Activated CD4-positive, alpha-beta T cell treated with anti-CD3 and anti-CD28 coated beads for 4 hours (primary cell): ENCODE data around the gene MAST2.
A peak's percentile ranks its signal among the peaks of the same experiment; 100 is the strongest.
"Not testable (repeated sequence)": the region's sequence is repeated elsewhere in the genome, so short reads cannot be mapped to it uniquely, and the experiment has no call there.

ENCODE experiments used
- DNase-seq, 2 donors: peaks; one replicate each; pipeline ENCODE4 v3.0.0-alpha.2; 2020

The MAST2 gene

DNA sequence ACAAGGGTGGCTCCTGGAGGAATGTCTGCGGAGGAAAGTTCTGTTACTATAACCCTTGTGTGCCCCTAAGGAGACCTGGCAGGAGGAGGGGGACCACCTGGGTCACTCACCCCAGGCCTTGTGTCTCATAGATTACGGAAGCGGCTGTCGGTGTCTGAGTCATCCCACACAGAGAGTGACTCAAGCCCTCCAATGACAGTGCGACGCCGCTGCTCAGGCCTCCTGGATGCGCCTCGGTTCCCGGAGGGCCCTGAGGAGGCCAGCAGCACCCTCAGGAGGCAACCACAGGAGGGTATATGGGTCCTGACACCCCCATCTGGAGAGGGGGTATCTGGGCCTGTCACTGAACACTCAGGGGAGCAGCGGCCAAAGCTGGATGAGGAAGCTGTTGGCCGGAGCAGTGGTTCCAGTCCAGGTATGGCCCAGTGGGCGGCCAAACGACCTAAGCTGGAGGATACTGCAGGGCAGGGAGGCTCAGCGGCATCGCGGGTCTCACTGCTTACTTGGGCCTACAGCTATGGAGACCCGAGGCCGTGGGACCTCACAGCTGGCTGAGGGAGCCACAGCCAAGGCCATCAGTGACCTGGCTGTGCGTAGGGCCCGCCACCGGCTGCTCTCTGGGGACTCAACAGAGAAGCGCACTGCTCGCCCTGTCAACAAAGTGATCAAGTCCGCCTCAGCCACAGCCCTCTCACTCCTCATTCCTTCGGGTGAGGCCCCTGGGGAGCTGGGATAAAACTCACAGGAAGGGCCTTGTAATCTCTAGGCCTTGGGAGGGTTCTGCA lies 227.7 kb downstream of the MAST2 start:
- no peak for DNase-seq

DNA sequence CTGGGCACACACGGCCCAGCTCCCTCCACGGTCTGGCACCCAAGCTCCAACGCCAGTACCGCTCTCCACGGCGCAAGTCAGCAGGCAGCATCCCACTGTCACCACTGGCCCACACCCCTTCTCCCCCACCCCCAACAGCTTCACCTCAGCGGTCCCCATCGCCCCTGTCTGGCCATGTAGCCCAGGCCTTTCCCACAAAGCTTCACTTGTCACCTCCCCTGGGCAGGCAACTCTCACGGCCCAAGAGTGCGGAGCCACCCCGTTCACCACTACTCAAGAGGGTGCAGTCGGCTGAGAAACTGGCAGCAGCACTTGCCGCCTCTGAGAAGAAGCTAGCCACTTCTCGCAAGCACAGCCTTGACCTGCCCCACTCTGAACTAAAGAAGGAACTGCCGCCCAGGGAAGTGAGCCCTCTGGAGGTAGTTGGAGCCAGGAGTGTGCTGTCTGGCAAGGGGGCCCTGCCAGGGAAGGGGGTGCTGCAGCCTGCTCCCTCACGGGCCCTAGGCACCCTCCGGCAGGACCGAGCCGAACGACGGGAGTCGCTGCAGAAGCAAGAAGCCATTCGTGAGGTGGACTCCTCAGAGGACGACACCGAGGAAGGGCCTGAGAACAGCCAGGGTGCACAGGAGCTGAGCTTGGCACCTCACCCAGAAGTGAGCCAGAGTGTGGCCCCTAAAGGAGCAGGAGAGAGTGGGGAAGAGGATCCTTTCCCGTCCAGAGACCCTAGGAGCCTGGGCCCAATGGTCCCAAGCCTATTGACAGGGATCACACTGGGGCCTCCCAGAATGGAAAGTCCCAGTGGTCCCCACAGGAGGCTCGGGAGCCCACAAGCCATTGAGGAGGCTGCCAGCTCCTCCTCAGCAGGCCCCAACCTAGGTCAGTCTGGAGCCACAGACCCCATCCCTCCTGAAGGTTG lies 231.4 kb downstream of the MAST2 start:
- no peak for DNase-seq

DNA sequence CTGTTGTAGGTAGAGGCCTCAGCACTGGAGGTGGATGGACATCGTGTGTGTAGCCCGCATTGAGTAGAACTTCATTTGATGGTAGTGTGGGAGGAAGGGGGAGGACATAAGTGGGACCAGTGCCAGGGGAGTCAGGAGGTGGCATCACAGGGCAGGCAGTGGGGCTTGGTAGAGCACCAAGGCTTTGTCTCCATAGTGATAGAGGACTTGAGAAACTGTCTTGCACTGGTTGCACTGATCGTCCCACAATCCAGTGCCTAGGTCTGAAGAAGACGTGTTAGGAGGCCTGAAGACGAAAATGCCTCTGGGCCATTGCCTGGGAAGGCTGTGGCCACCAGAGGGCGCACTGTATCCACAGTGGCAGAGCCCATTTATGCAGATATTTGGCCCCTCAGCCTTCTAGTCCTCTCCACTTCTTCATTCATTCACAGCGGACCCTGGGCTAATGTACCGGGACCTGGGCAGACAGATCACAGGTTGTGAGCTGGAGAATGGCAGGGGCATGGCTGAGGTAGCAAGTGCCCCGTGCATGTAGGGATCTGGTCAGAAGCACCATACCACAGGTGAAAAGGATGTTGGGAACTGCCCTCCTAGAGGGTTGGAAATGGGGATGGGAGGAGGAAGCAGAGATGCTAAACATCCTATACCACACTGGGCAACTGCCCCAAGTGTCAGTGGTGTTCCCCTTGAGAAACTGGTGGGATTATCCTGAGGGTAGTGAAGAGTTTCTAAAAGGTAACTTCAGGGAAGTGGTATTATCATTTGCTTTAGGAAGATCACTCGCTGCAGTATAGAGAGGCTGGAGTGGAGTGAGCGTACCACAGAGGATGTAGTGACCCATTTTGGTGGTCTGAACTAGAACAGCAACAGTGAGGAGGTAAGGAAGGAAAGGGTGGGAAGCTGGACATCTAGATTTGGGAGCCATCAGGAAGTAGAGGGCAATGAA lies 233.8 kb downstream of the MAST2 start:
- peak; percentile 79 to 86 for DNase-seq

DNA sequence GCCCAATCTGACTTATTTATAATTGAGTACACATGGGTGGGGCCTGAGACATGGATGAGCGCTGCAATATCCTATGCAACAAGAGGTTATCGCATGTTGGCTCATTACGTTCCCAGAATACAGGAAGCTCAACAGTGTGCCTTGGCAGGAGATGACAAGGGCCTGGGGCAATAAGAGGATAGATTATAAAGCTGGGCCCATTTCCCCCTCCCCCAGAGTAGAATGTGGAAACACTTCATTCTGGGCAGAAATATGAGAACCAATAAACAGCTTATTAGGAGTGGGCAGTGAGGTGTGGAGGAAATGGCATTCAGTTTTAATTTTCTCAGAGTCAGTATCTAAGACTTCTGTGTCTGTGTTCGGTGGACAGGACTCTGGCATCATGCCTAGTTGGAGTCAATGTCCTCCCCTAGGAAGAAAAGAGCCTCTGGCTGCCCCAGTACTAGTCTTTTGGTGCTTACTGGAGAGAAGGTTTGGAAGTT lies 236.2 kb downstream of the MAST2 start:
- DNase-seq: no peak

DNA sequence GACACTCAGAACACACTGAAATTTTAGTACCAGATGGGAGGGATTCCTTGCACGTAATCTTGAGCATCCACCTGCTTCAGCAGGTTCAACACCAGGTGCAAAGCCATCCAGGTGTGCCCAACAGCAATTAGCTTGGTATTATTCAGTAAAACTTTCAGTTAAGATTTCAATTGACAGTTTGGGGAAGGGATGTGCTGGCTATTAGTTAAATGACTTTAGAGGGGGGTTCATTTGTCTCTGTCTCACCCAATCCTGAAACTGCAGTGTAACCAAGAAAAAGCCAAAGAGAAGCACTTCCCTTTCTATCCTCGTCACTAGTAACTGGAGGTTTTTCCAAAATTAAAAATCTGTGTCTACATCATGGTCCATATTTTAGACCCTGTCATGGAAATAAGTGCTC lies 238.1 kb downstream of the MAST2 start:
- no peak for DNase-seq

DNA sequence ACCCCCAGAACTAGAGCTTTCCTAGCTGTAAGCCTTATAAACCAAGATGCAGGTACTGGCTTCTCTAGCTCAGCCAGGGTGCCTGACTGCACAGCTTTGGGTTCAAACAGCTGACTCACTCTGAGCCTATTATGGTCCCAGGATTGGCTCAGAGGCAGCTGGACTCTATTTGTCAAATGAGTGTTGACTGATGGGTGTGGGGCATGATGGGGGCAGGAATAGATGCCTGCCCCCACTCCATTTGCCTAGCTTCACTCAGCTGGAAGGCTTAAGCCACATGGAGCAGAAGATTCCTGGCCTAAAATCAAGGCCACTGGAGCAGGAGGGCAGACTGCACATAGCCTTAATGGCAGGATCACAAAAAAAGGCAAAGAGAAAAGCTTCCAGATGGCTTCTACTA lies 238.6 kb downstream of the MAST2 start:
- no peak for DNase-seq

DNA sequence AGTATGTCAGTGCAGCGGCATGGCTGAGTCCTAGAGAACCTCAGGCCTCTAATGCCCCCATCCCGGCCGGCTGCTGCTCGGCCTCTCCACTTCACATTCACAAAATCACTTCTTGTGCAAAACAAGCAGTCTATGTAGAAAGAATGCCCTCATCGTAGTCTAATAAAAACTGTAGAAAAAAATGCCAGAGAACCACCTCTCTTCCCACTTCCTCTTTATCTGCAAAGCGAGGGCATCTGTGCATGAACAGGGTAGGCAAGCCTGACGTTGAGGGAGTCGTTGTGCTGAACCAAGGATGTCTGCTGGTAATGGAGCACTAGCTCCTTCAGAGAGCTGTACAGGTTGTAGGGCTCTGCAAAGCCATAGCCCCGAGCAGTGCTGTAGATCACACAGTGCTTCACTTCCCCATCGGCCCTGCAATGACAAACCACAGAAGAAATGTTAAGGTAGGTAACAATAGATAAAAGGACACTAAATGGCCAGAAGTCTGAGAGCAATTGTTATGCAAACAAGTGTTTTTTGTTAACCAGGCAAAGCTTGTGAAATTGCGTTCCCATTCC lies 240.1 kb downstream of the MAST2 start:
- DNase-seq: no peak

DNA sequence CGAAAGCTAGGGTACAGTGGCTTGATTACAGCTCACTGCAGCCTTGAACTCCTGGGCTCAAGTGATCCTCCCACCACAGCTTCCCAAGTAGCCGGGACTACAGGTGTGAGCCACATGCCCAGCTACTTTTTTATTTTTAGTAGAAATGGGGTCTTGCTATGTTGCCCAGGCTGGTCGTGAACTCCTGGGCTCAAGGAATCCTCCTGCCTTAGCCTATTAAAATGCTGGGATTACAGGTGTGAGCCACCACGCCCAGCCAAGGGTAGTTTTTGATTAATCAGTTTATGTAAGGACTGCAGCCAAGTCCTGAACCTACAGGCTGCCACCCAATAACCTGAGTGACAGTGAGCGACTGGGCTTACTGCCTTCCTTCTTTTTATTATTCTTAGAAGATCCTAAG lies 240.7 kb downstream of the MAST2 start:
- no peak for DNase-seq

DNA sequence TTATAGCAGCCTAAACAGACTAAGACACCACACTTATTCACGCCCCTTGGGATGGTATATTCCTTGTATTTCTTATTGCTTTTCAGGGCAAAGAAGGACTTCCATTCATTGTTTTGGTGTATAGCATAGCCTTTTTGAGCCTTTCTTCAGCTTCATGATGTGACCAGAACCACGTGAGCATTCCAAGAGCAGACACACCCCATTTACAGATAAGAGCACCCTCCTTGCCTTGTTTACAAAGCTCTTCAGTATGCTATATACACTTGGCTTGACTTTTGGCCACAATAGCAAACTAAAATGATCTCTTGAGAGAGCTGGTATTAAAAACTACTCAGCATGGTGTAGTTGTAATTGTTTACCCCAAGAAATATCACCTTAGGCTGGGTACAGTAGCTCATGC lies 250.3 kb downstream of the MAST2 start:
- no peak for DNase-seq

DNA sequence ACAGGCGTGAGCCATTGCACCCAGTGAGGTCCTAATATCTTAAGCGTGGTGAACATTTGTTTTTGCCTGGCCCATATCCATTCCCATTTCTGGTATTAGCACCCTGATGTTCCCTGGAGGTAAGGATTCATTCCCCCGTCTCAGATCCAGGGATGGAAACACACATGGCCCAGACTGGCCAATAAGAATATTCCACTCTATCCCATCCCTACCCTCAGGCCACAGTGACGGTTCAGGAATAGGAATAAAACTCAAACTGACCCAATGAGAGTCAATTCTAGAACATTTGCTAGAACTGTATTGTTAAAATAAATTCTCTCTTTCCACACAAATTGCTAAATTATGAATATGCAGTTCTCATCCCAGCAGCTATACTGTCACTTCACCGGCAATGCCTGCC lies 252.9 kb downstream of the MAST2 start:
- DNase-seq: no peak

DNA sequence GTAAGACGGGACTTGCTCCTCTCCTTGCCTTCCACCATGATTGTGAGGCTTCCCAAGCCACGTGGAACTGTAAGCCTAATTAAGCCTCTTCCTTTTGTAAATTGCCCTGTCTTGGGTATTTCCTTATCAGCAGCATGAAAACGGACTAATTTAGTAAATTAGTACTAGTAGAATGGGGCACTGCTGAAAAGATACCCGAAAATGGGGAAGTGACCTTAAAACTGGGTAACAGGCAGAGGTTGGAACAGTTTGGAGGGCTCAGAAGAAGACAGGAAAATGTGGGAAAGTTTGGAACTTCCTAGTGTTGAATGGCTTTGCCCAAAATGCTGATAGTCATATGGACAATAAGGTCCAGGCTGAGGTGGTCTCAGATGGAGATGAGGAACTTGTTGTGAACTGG lies 253.8 kb downstream of the MAST2 start:
- DNase-seq: not testable (repeated sequence)

DNA sequence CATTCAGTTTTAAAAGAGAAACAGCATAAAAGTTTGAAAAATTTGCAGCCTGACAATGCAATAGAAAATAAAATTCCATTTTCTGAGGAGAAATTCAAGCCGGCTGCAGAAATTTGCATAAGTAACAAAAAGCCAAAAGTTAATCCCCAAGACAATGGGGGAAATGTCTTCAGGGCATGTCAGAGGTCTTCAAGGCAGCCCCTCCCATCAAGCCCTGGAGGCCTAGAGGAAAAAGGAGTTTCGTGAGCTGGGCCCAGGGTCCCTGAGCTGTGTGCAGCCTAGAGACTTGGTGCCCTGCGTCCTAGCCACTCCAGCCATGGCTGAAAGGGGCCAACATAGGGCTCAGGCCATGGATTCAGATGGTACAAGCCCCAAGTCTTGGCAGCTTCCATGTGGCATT lies 254.4 kb downstream of the MAST2 start:
- no peak for DNase-seq

DNA sequence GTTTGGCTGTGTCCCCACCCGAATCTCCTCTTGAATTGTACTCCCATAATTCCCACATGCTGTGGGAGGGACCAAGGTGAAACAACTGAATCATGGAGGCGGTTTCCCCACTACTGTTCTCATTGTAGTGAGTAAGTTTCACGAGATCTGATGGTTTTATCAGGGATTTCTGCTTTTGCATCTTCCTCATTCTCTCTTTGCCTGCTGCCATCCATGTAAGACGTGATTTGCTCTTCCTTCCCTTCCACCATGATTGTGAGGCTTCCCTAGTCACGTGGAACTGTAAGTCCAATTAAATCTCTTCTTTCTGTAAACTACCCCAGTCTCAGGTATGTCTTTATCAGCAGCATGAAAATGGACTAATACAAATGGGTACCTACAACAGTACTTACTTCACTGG lies 255.5 kb downstream of the MAST2 start:
- no peak for DNase-seq

DNA sequence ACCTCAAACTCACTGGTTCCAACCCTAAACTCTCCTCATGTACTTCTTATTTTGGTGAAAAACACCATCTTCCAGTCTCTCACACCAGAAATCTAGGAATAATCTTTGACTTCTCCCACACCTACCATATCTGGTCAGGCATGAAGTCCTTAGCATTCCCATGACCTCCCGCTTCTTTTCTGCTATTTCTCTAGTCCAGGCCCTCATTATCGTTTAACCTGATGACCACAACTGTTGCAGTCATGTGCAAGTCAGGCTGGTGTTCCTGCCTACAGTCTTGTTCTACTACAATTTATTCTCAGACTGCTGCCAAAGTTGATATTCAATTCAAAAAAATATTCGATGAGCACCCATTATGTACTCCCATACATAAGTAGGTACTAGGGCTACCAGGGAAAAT lies 257.7 kb downstream of the MAST2 start:
- DNase-seq: no peak

DNA sequence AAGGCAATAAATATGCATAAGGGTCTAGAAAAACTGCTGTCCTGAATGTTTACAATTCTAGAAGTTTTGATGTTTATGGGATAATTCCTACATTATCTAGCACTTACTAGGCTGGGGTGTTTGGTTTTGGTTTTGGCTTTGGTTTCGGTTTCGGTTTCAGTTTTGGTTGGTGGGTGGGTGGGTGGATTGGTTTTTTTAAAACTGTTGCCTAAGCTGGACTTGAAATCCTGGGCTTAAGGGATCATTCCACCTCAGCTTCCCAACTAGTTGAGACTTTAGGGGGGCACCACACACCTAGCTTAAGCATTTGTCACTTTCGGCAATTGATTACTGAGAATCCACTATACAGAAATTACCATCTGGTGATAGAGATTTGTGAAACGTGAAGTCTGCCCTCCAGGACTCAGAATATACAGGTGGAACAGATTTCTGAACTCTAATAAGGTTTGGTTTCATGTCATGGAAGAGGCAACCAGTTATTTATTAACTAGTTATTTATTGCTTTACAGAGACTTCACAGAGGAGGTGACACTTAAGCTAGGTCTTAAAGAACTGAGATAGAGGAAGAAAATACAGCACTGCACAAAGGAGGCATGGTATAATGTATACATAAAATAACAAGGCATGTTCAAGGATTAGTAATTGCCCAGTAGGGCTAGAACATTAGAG lies 259.4 kb downstream of the MAST2 start:
- DNase-seq: peak; percentile 27 to 34

DNA sequence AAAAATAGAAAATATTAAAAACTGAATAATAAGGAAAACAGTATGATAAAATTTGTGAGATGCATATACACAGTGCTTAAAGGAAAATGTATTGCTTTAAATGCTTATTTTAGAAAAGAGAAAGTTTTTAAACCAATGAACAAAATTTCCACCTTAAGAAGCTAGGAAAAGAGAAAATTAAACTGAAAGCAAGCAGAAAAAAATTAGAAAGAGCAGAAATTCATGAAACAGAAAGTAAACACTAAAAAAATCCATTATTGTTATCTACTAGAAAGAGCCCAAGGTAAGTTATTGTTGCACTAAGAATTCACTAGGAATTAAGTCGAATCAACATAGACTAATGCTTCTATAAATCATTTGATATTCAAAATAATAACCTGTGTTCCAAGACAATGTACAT lies 261.3 kb downstream of the MAST2 start:
- DNase-seq: no peak

DNA sequence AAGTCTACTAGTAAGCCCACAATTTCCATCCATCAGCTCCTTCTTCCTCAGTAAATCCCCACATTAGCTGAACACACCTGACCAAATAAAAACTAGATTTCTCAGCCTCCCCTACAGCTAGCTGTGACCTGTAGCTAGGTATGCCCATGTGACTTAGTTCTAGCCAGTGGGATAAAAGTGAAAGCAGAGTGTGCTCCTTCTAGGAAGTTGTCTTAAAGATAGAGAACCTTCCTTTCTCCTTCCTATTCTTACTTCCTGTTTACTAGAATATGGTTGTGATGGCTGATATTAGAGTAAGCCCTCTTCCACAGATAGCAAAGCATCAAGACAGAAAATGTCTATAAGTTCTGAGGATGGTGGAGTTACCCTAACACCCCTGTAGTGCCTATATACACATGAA lies 262.0 kb downstream of the MAST2 start:
- no peak for DNase-seq

DNA sequence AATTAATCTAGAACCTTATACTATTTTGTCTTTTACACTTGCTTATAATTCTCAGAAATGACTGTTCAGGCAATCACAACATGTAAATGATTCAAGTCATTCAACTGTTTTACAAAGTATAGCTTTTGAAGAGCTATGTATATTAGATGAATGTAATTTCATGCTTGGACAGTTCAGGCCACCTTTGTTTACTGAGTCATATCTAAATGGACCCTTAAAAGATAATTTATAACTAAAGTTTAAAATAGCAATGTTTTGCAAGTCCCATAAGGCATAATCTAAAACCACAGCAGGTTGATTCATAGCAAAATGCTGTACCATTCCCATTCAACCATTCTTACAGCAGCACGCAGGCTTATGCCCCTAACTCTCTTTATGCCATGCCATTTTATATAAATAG lies 264.2 kb downstream of the MAST2 start:
- DNase-seq: no peak

DNA sequence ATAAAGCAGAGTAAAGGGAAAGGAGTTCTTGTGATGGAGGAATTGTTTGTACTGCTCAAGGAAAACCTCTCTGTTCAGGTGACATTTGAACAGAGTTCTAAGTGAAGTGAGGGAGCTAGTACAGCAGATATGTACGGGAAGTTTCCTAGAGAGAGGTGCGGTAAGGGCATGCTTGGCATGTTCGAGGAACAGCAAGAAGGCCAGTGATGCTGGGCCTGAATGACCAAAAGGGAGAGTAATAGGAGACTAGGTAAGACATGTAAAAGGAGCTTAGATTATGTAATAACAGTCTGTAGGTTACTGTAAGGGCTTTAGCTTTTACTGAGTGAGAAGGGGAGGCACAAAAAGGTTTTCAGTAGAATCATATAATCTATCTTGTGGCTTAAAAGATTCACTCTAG lies 265.1 kb downstream of the MAST2 start:
- DNase-seq: no peak

DNA sequence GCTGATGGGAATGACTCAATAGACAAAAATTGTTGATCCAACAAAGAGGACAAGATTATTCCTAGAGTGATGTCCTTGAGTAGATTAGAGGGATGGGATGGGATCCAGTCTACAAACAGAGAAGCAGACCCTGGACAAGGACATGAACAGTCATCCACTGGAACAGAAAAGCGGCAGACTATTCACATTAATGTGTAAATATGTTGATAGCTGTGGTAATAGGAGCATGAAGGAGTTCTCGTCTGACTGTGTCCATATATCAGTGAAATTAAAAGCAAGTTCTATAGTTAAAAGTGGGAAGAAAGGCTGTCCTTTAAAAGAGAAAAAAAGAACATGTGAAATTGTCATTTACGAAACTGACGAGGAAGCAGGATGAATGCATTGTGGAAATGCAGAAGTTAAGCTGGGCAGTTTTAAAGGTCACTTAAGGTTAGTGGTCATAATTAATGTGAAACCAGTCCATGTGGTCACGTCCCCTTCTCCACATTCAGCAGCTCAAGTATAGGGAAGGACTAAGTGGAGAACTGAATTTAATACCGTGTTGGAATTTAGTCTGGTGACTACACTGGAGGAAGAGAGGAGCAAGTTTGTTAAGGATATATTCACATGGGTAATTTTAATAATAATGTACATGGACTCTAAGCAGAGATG lies 266.9 kb downstream of the MAST2 start:
- DNase-seq: no peak

DNA sequence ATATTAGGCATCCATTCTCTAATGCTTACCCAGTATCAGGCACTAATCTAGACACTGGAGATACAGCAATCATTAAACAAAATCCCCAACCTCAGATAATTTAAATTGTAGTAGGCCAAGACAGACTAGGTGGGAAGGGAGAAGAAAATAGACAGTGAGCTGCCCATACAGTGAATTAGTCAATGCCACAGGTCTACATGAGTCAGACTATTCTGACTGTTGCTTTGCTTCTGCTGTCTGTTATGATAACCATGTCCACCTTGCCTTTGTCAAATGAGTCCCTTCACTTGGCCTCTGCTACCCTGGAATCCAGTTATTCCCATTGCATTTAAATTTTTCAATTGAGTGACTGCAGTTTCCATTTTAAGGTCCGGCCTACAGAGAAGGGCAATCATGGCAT lies 269.6 kb downstream of the MAST2 start:
- DNase-seq: no peak
